ENCODE results near the gene FUT7. TPM values are rescaled to one million over a fixed set of nuclear protein-coding genes. Genes with fewer than 3 reads are reported as not detected.

FUT7 gene
- total and polyA plus RNA-seq, 2 of the 13 experiments (the other 11 are each of a cell fraction or from before 2014, with no cell fraction given) = 0.05 TPM; not detected in 1

GRCh38 chr9:137054932-137055384 lies 23.1 kb upstream of the FUT7 start (continued):
- no peak for TF ChIP-seq FOXK1 (CRISPR knock-in tag; IDR thresholded peaks at IDR 0.05; ENCODE audit: borderline replicate concordance, low read depth)
- TF ChIP-seq MAZ (IDR thresholded peaks at IDR 0.05; ENCODE audit: borderline replicate concordance, low read depth, low read length) = no peak
- TF ChIP-seq MAZ (CRISPR knock-in tag; IDR thresholded peaks at IDR 0.05; ENCODE audit: low read depth) = peak; percentile 6; the same call in 1 of the 2 replicates
- TF ChIP-seq TAF15 (IDR thresholded peaks at IDR 0.05; ENCODE audit: low read depth, low read length, poor library complexity, severe bottlenecking) = no peak
- no peak for TF ChIP-seq MED8 (CRISPR knock-in tag; IDR thresholded peaks at IDR 0.05; ENCODE audit: insufficient replicate concordance)
- TF ChIP-seq ZNF335 (CRISPR knock-in tag; IDR thresholded peaks at IDR 0.05) = 0 out of 2 replicates have a peak, but pooled peaks have one; percentile 14
- TF ChIP-seq NPAS2 (CRISPR knock-in tag; IDR thresholded peaks at IDR 0.05; ENCODE audit: borderline replicate concordance) = no peak
- 0 out of 2 replicates have a peak, but pooled peaks have one; percentile 35 for TF ChIP-seq FOXO1 (CRISPR knock-in tag; IDR thresholded peaks at IDR 0.05)
- TF ChIP-seq PITX1 (CRISPR knock-in tag; IDR thresholded peaks at IDR 0.05) = peak; percentile 31; the same call in 1 of the 2 replicates
- TF ChIP-seq, protein P1, sequence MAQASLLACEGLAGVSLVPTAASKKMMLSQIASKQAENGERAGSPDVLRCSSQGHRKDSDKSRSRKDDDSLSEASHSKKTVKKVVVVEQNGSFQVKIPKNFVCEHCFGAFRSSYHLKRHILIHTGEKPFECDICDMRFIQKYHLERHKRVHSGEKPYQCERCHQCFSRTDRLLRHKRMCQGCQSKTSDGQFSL (CRISPR knock-in tag; IDR thresholded peaks at IDR 0.05) = peak; percentile 16; the same call in 1 of the 2 replicates
- TF ChIP-seq HOXA3 (CRISPR knock-in tag; IDR thresholded peaks at IDR 0.05) = peak; percentile 27; the same call in 1 of the 2 replicates
- no peak for TF ChIP-seq THRA (CRISPR knock-in tag; IDR thresholded peaks at IDR 0.05; ENCODE audit: borderline replicate concordance)
- TF ChIP-seq ARNTL (CRISPR knock-in tag; IDR thresholded peaks at IDR 0.05) = peak; percentile 16; the same call in 1 of the 2 replicates
- TF ChIP-seq, protein P2, sequence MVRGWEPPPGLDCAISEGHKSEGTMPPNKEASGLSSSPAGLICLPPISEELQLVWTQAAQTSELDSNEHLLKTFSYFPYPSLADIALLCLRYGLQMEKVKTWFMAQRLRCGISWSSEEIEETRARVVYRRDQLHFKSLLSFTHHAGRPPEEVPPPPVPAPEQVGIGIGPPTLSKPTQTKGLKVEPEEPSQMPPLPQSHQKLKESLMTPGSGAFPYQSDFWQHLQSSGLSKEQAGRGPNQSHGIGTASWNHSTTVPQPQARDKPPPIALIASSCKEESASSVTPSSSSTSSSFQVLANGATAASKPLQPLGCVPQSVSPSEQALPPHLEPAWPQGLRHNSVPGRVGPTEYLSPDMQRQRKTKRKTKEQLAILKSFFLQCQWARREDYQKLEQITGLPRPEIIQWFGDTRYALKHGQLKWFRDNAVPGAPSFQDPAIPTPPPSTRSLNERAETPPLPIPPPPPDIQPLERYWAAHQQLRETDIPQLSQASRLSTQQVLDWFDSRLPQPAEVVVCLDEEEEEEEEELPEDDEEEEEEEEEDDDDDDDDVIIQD (CRISPR knock-in tag; IDR thresholded peaks at IDR 0.05; ENCODE audit: low read depth) = no peak
- TF ChIP-seq, protein P3, sequence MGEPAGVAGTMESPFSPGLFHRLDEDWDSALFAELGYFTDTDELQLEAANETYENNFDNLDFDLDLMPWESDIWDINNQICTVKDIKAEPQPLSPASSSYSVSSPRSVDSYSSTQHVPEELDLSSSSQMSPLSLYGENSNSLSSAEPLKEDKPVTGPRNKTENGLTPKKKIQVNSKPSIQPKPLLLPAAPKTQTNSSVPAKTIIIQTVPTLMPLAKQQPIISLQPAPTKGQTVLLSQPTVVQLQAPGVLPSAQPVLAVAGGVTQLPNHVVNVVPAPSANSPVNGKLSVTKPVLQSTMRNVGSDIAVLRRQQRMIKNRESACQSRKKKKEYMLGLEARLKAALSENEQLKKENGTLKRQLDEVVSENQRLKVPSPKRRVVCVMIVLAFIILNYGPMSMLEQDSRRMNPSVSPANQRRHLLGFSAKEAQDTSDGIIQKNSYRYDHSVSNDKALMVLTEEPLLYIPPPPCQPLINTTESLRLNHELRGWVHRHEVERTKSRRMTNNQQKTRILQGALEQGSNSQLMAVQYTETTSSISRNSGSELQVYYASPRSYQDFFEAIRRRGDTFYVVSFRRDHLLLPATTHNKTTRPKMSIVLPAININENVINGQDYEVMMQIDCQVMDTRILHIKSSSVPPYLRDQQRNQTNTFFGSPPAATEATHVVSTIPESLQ (CRISPR knock-in tag; conservative IDR thresholded peaks at IDR 0.05) = no peak
- no peak for TF ChIP-seq MNT (IDR thresholded peaks at IDR 0.05)
- TF ChIP-seq ASH2L (IDR thresholded peaks at IDR 0.05; ENCODE audit: insufficient read length, low read depth, low read length) = peak; percentile 36
- 0 out of 2 replicates have a peak, but pooled peaks have one; percentile 18 for TF ChIP-seq CCDC6 (CRISPR knock-in tag; IDR thresholded peaks at IDR 0.05)
- no peak for TF ChIP-seq NR2C2 (CRISPR knock-in tag; IDR thresholded peaks at IDR 0.05; ENCODE audit: borderline replicate concordance)
- TF ChIP-seq, protein P4, sequence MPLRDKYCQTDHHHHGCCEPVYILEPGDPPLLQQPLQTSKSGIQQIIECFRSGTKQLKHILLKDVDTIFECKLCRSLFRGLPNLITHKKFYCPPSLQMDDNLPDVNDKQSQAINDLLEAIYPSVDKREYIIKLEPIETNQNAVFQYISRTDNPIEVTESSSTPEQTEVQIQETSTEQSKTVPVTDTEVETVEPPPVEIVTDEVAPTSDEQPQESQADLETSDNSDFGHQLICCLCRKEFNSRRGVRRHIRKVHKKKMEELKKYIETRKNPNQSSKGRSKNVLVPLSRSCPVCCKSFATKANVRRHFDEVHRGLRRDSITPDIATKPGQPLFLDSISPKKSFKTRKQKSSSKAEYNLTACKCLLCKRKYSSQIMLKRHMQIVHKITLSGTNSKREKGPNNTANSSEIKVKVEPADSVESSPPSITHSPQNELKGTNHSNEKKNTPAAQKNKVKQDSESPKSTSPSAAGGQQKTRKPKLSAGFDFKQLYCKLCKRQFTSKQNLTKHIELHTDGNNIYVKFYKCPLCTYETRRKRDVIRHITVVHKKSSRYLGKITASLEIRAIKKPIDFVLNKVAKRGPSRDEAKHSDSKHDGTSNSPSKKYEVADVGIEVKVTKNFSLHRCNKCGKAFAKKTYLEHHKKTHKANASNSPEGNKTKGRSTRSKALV (CRISPR knock-in tag; IDR thresholded peaks at IDR 0.05) = 0 out of 2 replicates have a peak, but pooled peaks have one; percentile 48
- no peak for TF ChIP-seq DR1 (CRISPR knock-in tag; IDR thresholded peaks at IDR 0.05)
